ENCODE data around the gene PTTG1. TPM values are rescaled to one million over a fixed set of nuclear protein-coding genes. Genes with fewer than 3 reads are reported as not detected.

PTTG1 gene
- total and polyA plus RNA-seq, 9 of the 15 experiments (the other 6 are each of a cell fraction or from before 2014, with no cell fraction given) = 193 to 1,088 (median 349) TPM

GRCh38 chr5:160375166-160375565 is 46.5 kb upstream of the PTTG1 start:
- no peak overlapping the region for H3K4me2 ChIP-seq (ENCODE audit: insufficient read depth, low read length)
- H3K36me3 ChIP-seq (ENCODE audit: control insufficient read depth, insufficient read depth, low read length) = no peaks in the 10 kb centered on the region
- no peak overlapping the region for H3K4me3 ChIP-seq
- H3K9ac ChIP-seq (ENCODE audit: insufficient read depth in 1 of 2, low read depth in 2 of 2, low read length in 2 of 2) = no peak overlapping the region
- BruUV-seq (replicated peaks) = no TSS peak
- FAIRE-seq (no peak), DNase-seq (ENCODE audit: extremely low read depth in 1 of 4, low spot score in 3 of 4) (no peak), ATAC-seq (no peak)
- H3K27me3 ChIP-seq (ENCODE audit: control insufficient read depth in 2 of 2, insufficient read depth in 2 of 2, low read length in 2 of 2) = peaks cover 16 to 29% of the 10 kb centered on the region in 2 experiments
- H3K9me3 ChIP-seq (replicated peaks; ENCODE audit: control insufficient read depth, insufficient read depth, low read depth, low read length) = no peaks in the 10 kb centered on the region
- no peak overlapping the region for H3K27ac ChIP-seq (ENCODE audit: extremely low read depth, low read depth, low read length)
- intact Hi-C loops (cut with micrococcal nuclease) (no loop called here), in situ Hi-C loops (cut with MboI) (no loop called here)
- H3K9me1 ChIP-seq (ENCODE audit: control insufficient read depth, insufficient read depth, low read length) = peaks cover 3% of the 10 kb centered on the region
- H4K20me1 ChIP-seq (replicated peaks; ENCODE audit: control insufficient read depth, insufficient read depth, low read length) = 0 out of 2 replicates have a peak, but pooled peaks cover 6% of the 10 kb centered on the region
- no peak overlapping the region for H2AFZ ChIP-seq (ENCODE audit: low read depth, low read length)
- H3K79me2 ChIP-seq (ENCODE audit: control insufficient read depth, insufficient read depth, low read length) = no peaks in the 10 kb centered on the region
- ChIA-PET CTCF (ENCODE audit: low intra/inter-chr PET ratio) (no interaction called here), POLR2A (no interaction called here)
- peaks cover 5% of the 10 kb centered on the region in 2 experiments; a peak in 2 of 5 replicates for H3K4me1 ChIP-seq (replicated peaks in 1 of 2; ENCODE audit: control insufficient read depth in 2 of 2, insufficient read depth in 2 of 2, low read length in 2 of 2)
- TF ChIP-seq ZNF274 (IDR thresholded peaks at IDR 0.05; ENCODE audit: borderline replicate concordance, low read depth, low read length) (no peak), HNRNPH1 (optimal IDR thresholded peaks at IDR 0.05; ENCODE audit: low read depth, low read length) (no peak), ID3 (CRISPR knock-in tag; IDR thresholded peaks at IDR 0.05) (no peak), ID3 (tag; IDR thresholded peaks at IDR 0.05) (no peak), PRMT5 (CRISPR knock-in tag; IDR thresholded peaks at IDR 0.05) (no peak), ZFP1 (CRISPR knock-in tag; IDR thresholded peaks at IDR 0.05) (no peak), CEBPZ (IDR thresholded peaks at IDR 0.05; ENCODE audit: borderline replicate concordance, low read depth, low read length) (no peak), MBD2 (IDR thresholded peaks at IDR 0.05; ENCODE audit: borderline replicate concordance, low read depth) (no peak), RAD21 (CRISPR knock-in tag; conservative IDR thresholded peaks at IDR 0.05 in 1 of 2, IDR thresholded peaks at IDR 0.05 in 1 of 2) (no peak), TFAM (CRISPR knock-in tag; conservative IDR thresholded peaks at IDR 0.05) (no peak), MYBL2 (IDR thresholded peaks at IDR 0.05; ENCODE audit: low read depth) (no peak), MYBL2 (CRISPR knock-in tag; IDR thresholded peaks at IDR 0.05; ENCODE audit: borderline replicate concordance) (no peak), XRCC5 (IDR thresholded peaks at IDR 0.05; ENCODE audit: low read depth, low read length) (no peak), HSF4 (CRISPR knock-in tag; IDR thresholded peaks at IDR 0.05; ENCODE audit: borderline replicate concordance) (no peak), CBFB (CRISPR knock-in tag; IDR thresholded peaks at IDR 0.05) (no peak), HES1 (IDR thresholded peaks at IDR 0.05; ENCODE audit: low read depth) (no peak), HNRNPK (IDR thresholded peaks at IDR 0.05; ENCODE audit: low read depth, low read length, poor library complexity, severe bottlenecking) (no peak), POLR3A (IDR thresholded peaks at IDR 0.05; ENCODE audit: borderline replicate concordance, extremely low read depth, insufficient read depth, insufficient read length) (no peak)

Data from K562 (cell line).